Parathyroid adenoma (tissue), 2 donors: Measurements from ENCODE around the gene SIGLEC1.

ENCODE experiments used
- H2AFZ ChIP-seq: fragments of 300-600 bp; sonication (generic); one replicate; pipeline ENCODE4 v1.7.0; 2017; ENCODE audit warnings: antibody characterized with exemption, mild to moderate bottlenecking
- H3K27ac ChIP-seq: fragments of 300-600 bp; sonication (generic); one replicate; pipeline ENCODE4 v1.7.0; 2017
- H3K27me3 ChIP-seq: fragments of 300-600 bp; sonication (generic); one replicate; pipeline ENCODE4 v1.7.0; 2017; ENCODE audit warnings: low read length; ENCODE audit not compliant: control insufficient read depth, insufficient read depth
- H3K36me3 ChIP-seq: fragments of 300-600 bp; sonication (generic); one replicate; pipeline ENCODE4 v1.7.0; 2017; ENCODE audit warnings: low read length; ENCODE audit not compliant: control insufficient read depth, insufficient read depth
- H3K4me1 ChIP-seq: fragments of 300-600 bp; sonication (generic); one replicate; pipeline ENCODE4 v1.7.0; 2017; ENCODE audit warnings: control low read depth
- H3K4me2 ChIP-seq: fragments of 300-600 bp; sonication (generic); one replicate; pipeline ENCODE4 v1.7.0; 2017; ENCODE audit warnings: low read length
- H3K4me3 ChIP-seq: fragments of 300-600 bp; sonication (generic); one replicate; pipeline ENCODE4 v1.7.0; 2017; ENCODE audit warnings: low read depth, low read length
- H3K79me2 ChIP-seq: fragments of 300-600 bp; sonication (generic); one replicate; pipeline ENCODE4 v1.7.0; 2017; ENCODE audit warnings: control low read depth
- H3K9ac ChIP-seq: fragments of 300-600 bp; sonication (generic); one replicate; pipeline ENCODE4 v1.7.0; 2017; ENCODE audit warnings: mild to moderate bottlenecking
- H3K9me3 ChIP-seq: fragments of 300-600 bp; sonication (generic); one replicate; pipeline ENCODE4 v1.7.0; 2017; ENCODE audit warnings: low read length; ENCODE audit not compliant: control insufficient read depth
- TF ChIP-seq, protein P1 (sequence below): fragments of 300-600 bp; sonication (generic); IDR thresholded peaks from one replicate; pipeline ENCODE4 v1.7.0; 2017; ENCODE audit warnings: antibody characterized with exemption, mild to moderate bottlenecking
- donor health status: primary hyperparathyroidism.

SIGLEC1 gene

DNA sequence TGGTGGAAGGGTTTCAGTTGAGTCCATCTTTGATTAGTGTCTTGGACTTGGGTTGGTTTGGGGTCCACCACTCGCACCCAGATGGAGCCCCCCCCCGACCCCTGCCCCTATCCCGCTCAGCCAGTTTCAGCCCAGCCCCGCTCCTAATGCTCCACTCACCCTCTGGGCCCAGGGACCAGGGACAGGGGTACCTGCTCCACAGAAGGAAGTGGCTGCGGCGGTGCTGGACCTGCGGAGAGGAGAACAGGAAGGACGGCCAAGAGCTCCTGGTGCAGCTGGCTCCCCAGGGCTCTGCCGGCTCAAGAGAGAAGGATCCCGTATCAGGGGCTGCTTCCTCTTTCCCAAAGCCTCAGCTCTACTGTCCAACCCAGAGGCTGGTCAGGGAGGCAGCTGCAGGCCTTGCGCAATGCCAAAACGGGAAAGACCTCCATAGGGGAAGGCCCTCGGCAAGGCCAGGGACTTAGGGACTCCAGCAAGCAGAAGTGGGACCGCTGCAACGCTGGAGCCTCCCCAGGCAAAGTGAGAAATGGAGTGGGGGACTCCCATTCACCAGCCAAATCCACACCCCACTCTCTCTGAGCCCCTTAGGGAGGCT lies at the start of gene SIGLEC1:
Gene SIGLEC1, minus strand, starts transcription at position 322 of the 595 bp plus-strand sequence. CDS start 5,472 bp downstream, outside the sequence.
- Histone ChIP-seq H3K9me3 (no peaks in the 10 kb centered on the region), H3K27ac (no peak within 1 kb of the TSS), H3K9ac (no peak within 1 kb of the TSS), H3K4me1 (no peaks in the 10 kb centered on the region), H3K4me3 (no peak within 1 kb of the TSS), H3K36me3 (no peaks in the 10 kb centered on the region), H3K27me3 (no peaks in the 10 kb centered on the region), H2AFZ (no peak within 1 kb of the TSS), H3K4me2 (no peak within 1 kb of the TSS), H3K79me2 (no peaks in the 10 kb centered on the region)
- TF ChIP-seq, protein P1, sequence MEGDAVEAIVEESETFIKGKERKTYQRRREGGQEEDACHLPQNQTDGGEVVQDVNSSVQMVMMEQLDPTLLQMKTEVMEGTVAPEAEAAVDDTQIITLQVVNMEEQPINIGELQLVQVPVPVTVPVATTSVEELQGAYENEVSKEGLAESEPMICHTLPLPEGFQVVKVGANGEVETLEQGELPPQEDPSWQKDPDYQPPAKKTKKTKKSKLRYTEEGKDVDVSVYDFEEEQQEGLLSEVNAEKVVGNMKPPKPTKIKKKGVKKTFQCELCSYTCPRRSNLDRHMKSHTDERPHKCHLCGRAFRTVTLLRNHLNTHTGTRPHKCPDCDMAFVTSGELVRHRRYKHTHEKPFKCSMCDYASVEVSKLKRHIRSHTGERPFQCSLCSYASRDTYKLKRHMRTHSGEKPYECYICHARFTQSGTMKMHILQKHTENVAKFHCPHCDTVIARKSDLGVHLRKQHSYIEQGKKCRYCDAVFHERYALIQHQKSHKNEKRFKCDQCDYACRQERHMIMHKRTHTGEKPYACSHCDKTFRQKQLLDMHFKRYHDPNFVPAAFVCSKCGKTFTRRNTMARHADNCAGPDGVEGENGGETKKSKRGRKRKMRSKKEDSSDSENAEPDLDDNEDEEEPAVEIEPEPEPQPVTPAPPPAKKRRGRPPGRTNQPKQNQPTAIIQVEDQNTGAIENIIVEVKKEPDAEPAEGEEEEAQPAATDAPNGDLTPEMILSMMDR = no peak

DNA sequence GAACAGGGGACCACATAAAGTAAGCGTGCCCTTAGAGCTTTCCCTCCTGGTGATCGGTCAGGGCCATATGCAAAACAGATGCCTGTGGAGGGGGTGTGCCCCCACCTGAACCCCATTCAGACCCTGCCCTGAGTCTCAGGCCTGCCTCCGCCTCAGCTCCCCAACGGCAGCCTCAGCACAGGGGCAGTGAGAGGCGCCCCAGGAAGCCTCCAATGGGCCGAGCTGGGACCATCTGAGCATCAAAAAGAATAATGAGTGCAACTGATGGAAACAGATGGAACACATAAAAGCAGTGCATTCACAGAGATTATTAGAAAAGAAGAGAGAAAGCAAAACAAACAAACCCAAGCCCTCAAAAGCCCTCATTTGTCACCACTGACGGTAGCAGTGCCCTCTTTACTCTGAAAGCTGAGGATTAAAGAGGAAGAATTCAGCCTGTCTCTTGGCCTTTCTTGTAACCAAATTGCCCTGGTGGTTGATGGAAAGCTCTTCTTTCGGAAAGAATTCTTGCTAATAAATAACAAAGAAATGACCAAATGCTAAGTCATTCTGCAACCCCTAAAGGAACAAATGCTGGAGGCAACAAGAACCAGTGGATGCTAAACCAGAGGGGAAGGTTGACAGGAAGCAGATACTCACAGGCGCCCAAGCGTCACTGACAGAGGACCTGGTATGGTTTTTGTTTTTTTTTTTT lies 48.4 kb upstream of the SIGLEC1 start:
- Histone ChIP-seq H2AFZ (no peak overlapping the region), H3K79me2 (no peaks in the 10 kb centered on the region), H3K4me3 (no peak overlapping the region), H3K27me3 (no peaks in the 10 kb centered on the region), H3K4me1 (no peaks in the 10 kb centered on the region), H3K4me2 (no peak overlapping the region), H3K9me3 (no peaks in the 10 kb centered on the region), H3K36me3 (no peaks in the 10 kb centered on the region), H3K9ac (no peak overlapping the region), H3K27ac (no peak overlapping the region)
- TF ChIP-seq, protein P1 = no peak

DNA sequence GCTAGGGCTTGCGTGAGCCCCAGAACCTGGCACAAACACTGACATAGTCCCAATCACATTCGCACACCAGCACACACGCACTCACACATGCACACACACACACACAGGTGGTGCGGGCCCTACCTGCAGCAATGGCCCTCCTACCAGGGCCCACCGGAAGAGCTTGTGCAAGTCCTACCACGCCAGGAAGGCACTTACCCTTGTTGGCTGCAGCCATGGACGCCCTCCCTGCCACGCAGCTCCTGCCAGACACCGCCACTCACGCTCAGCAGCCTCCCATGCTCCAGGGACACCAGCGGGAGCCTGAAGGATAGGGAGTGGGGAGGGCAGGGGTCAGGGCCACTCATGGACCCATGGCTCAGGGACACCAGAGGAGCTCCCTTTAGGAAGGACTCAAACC lies 47.5 kb upstream of the SIGLEC1 start:
- no peak overlapping the region for H3K27ac ChIP-seq
- no peaks in the 10 kb centered on the region for H3K9me3 ChIP-seq
- no peaks in the 10 kb centered on the region for H3K4me1 ChIP-seq
- H2AFZ ChIP-seq = no peak overlapping the region
- TF ChIP-seq, protein P1 = no peak
- H3K4me3 ChIP-seq = no peak overlapping the region
- H3K79me2 ChIP-seq = no peaks in the 10 kb centered on the region
- no peak overlapping the region for H3K4me2 ChIP-seq
- H3K9ac ChIP-seq = no peak overlapping the region
- H3K27me3 ChIP-seq = no peaks in the 10 kb centered on the region
- no peaks in the 10 kb centered on the region for H3K36me3 ChIP-seq

DNA sequence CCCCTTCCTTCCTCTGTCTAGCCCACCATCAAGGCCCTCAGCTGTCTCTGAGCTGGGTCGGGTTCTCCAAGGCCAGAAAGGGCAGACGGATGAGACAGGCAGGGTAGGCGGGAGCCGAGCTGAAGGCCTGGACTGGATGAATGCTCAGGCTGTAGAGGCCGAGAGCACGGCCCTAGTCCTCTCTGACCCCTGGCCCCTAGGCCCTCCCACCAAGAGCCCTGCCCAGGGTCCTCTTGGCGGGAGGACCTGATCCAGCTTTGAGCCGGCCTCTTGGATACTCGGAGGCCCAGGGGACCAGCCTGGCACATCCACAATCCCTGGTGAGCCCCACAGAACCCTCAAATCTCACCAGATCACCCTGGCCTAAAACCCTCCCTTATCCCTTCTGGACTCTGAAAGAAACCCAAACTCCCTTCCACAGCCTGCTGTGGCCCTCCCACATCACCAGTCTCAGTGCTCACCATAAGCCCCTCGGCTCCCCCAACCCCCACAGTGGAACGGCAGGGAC lies 47.0 kb upstream of the SIGLEC1 start:
- Histone ChIP-seq H3K27ac (no peak overlapping the region), H3K4me2 (no peak overlapping the region), H3K9me3 (no peaks in the 10 kb centered on the region), H3K79me2 (no peaks in the 10 kb centered on the region), H3K4me3 (no peak overlapping the region), H3K9ac (no peak overlapping the region), H3K36me3 (no peaks in the 10 kb centered on the region), H2AFZ (no peak overlapping the region), H3K27me3 (no peaks in the 10 kb centered on the region), H3K4me1 (no peaks in the 10 kb centered on the region)
- TF ChIP-seq, protein P1 = no peak
